CD4-positive, CD25-positive, alpha-beta regulatory T cell (primary cell): Measurements from ENCODE around the gene PDE6C. TPM values are rescaled to one million over a fixed set of nuclear protein-coding genes. Genes with fewer than 3 reads are reported as not detected.
A peak's percentile ranks its signal among the peaks of the same experiment; 100 is the strongest.

Experiments
- ATAC-seq, 2 donors: fragments of 150-1000 bp; cut with Tn5 transposase; one replicate each; pipeline ENCODE4 v1.10.0; 2021; ENCODE audit warnings: low read depth in 2 of 2, moderate number of reproducible peaks in 2 of 2, moderate library complexity in 1 of 2
- DNase-seq, 3 donors: peaks; one replicate each; pipeline versions ENCODE4 v3.0.0 to v3.0.0-alpha.2; 2012 to 2022; ENCODE audit warnings: mixed read lengths in 1 of 3
- H3K27ac ChIP-seq: one replicate; pipeline ENCODE4 v1.7.0; 2013; ENCODE audit warnings: mild to moderate bottlenecking, low read length; ENCODE audit not compliant: insufficient read depth, poor library complexity, severe bottlenecking
- H3K27me3 ChIP-seq: one replicate; pipeline ENCODE4 v1.7.0; 2013; ENCODE audit warnings: low read length; ENCODE audit not compliant: control insufficient read depth, insufficient read depth
- H3K36me3 ChIP-seq: one replicate; pipeline ENCODE4 v1.7.0; 2013; ENCODE audit warnings: mild to moderate bottlenecking, low read length, moderate library complexity; ENCODE audit not compliant: control insufficient read depth, insufficient read depth
- H3K4me1 ChIP-seq: 2 replicates; pipeline ENCODE4 v1.7.0; 2013; ENCODE audit warnings: mild to moderate bottlenecking, low read length; ENCODE audit not compliant: insufficient read depth, control insufficient read depth, poor library complexity, severe bottlenecking
- H3K4me3 ChIP-seq: one replicate; pipeline ENCODE4 v1.7.0; 2013; ENCODE audit warnings: low read depth, mild to moderate bottlenecking, low read length, moderate library complexity
- H3K9me3 ChIP-seq, 2 experiments: 1 replicate in 1 of 2; 2 replicates in 1 of 2; pipeline ENCODE4 v1.7.0; 2013; ENCODE audit warnings: low read length in 2 of 2, mild to moderate bottlenecking in 1 of 2, moderate library complexity in 1 of 2; ENCODE audit not compliant: control insufficient read depth in 2 of 2
- H3K27ac Mint-ChIP-seq, 3 donors: one replicate each; pipeline ENCODE4 v1.8.0; 2020 to 2022; ENCODE audit warnings: mild to moderate bottlenecking in 3 of 3, mixed read lengths in 3 of 3, moderate library complexity in 2 of 3
- H3K27me3 Mint-ChIP-seq: one replicate; pipeline ENCODE4 v1.8.0; 2022; ENCODE audit warnings: mild to moderate bottlenecking, mixed read lengths
- H3K36me3 Mint-ChIP-seq: one replicate; pipeline ENCODE4 v1.8.0; 2020; ENCODE audit warnings: mixed read lengths
- H3K4me1 Mint-ChIP-seq, 4 donors: one replicate each; pipeline ENCODE4 v1.8.0; 2020 to 2022; ENCODE audit warnings: mixed read lengths in 4 of 4, mild to moderate bottlenecking in 1 of 4
- H3K4me3 Mint-ChIP-seq, 4 donors: one replicate each; pipeline ENCODE4 v1.8.0; 2020 to 2022; ENCODE audit warnings: mild to moderate bottlenecking in 4 of 4, mixed read lengths in 4 of 4, moderate library complexity in 3 of 4
- H3K9me3 Mint-ChIP-seq, 7 donors: one replicate each; pipeline ENCODE4 v1.8.0; 2020 to 2022; ENCODE audit warnings: mixed read lengths in 7 of 7, mild to moderate bottlenecking in 3 of 7, moderate library complexity in 2 of 7
- polyA plus RNA-seq, 4 donors: library from polyadenylated mRNA; unstranded; fragments of 300-500 nt; fragmentation: Illumina TruSeq; gene quantifications; one replicate each; pipeline ENCODE4 v1.2.3, GENCODE V29; 2021
- total RNA-seq: library from RNA; stranded (reverse); gene quantifications from one replicate; pipeline ENCODE4 v1.2.3, GENCODE V29; 2022

Gene PDE6C
- total and polyA plus RNA-seq, 5 donors from 2014 or later: not detected

DNA sequence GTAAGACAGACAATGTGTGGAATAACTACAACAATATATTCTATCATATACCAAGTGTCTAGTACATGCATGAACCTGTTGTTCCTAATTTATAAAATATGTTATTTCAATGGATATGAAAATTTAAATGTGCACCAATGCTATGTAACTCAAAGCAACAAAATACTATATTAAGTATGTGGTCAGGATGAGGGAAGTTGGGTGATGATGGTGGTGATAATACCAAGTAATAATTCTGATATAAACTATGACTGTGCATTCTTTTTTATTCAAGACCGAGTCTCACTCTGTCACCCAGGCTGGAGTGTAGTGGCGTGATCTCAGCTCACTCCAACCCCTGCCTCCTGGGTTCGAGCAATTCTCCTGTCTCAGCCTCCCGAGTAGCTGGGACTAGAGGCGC is 92.1 kb downstream of the PDE6C start:
- peak overlapping the region in 1 of 4 donors; percentile 49 for H3K4me3 Mint-ChIP-seq
- Histone ChIP-seq H3K9me3 (no peaks in the 10 kb centered on the region), H3K27ac (no peak overlapping the region), H3K27me3 (peaks cover 3% of the 10 kb centered on the region), H3K36me3 (peaks cover 1% of the 10 kb centered on the region), H3K4me1 (peaks cover 38% of the 10 kb centered on the region), H3K4me3 (no peak overlapping the region)
- peaks cover 0 to 2% (median 0%) of the 10 kb centered on the region in 7 donors for H3K9me3 Mint-ChIP-seq
- DNase-seq (no peak), ATAC-seq (no peak)
- no peaks in the 10 kb centered on the region for H3K27me3 Mint-ChIP-seq
- H3K36me3 Mint-ChIP-seq: peaks cover 3% of the 10 kb centered on the region
- no peak overlapping the region for H3K27ac Mint-ChIP-seq
- peaks cover 4 to 17% (median 9%) of the 10 kb centered on the region in 4 donors for H3K4me1 Mint-ChIP-seq

GRCh38 chr10:93707623-93708022 is 95.3 kb downstream of the PDE6C start:
- peaks cover 0 to 2% (median 0%) of the 10 kb centered on the region in 7 donors for H3K9me3 Mint-ChIP-seq
- peak in 1 of 3 donors; percentile 6 for DNase-seq
- Histone ChIP-seq H3K9me3 (no peaks in the 10 kb centered on the region), H3K4me1 (peaks cover 12% of the 10 kb centered on the region), H3K27me3 (peaks cover 3% of the 10 kb centered on the region), H3K27ac (no peak overlapping the region), H3K36me3 (no peaks in the 10 kb centered on the region), H3K4me3 (no peak overlapping the region)
- ATAC-seq: no peak
- peaks cover under 1% of the 10 kb centered on the region for H3K27me3 Mint-ChIP-seq
- peaks cover 0 to 9% (median 3%) of the 10 kb centered on the region in 4 donors for H3K4me1 Mint-ChIP-seq
- H3K4me3 Mint-ChIP-seq: no peak overlapping the region
- no peak overlapping the region for H3K27ac Mint-ChIP-seq
- H3K36me3 Mint-ChIP-seq: no peaks in the 10 kb centered on the region

GRCh38 chr10:93710333-93710909 is 98.1 kb downstream of the PDE6C start:
- Histone ChIP-seq H3K9me3 (no peaks in the 10 kb centered on the region), H3K4me1 (no peaks in the 10 kb centered on the region), H3K4me3 (no peak overlapping the region), H3K27ac (no peak overlapping the region), H3K27me3 (peaks cover 3% of the 10 kb centered on the region), H3K36me3 (no peaks in the 10 kb centered on the region)
- Mint-ChIP-seq H3K9me3 (peaks cover 0 to 4% (median 0%) of the 10 kb centered on the region in 7 donors), H3K27me3 (peaks cover 11% of the 10 kb centered on the region), H3K27ac (no peak overlapping the region), H3K4me1 (peaks cover 0 to 3% (median 0%) of the 10 kb centered on the region in 4 donors), H3K4me3 (no peak overlapping the region), H3K36me3 (no peaks in the 10 kb centered on the region)
- ATAC-seq (no peak), DNase-seq (no peak)

- H3K4me3 ChIP-seq: no peak overlapping the region
- ATAC-seq: no peak
- H3K27me3 ChIP-seq: peaks cover 3% of the 10 kb centered on the region
- H3K36me3 Mint-ChIP-seq: no peaks in the 10 kb centered on the region
- H3K4me3 Mint-ChIP-seq: no peak overlapping the region
- peaks cover 13% of the 10 kb centered on the region for H3K27me3 Mint-ChIP-seq
- no peak overlapping the region for H3K27ac ChIP-seq
- no peaks in the 10 kb centered on the region for H3K9me3 ChIP-seq
- H3K4me1 Mint-ChIP-seq: peaks cover 0 to 3% (median 0%) of the 10 kb centered on the region in 4 donors
- no peaks in the 10 kb centered on the region for H3K36me3 ChIP-seq
- no peaks in the 10 kb centered on the region for H3K4me1 ChIP-seq
- DNase-seq: no peak
- H3K9me3 Mint-ChIP-seq: peaks cover 0 to 4% (median 0%) of the 10 kb centered on the region in 7 donors
- no peak overlapping the region for H3K27ac Mint-ChIP-seq
Observed at GRCh38 chr10:93711891-93712290, 99.6 kb downstream of the PDE6C start.

DNA sequence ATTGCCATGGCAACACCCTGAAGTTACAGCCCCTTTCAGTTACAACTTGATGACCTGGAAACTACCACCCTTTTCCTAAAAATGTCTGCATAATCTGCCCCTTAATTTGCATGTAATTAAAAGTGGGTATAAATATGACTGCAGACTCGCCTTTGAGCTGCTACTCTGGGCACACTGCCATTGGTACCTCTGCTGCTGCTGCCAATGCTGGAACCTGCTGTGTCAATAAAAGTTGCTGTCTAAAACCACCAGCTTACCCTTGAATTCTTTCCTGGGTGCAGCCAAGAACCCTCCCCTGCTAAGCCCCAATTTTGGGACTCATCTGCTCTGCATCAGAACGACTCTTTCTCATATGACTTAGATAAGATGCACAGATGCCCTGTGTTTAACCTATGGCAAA is 100.3 kb downstream of the PDE6C start:
- H3K9me3 Mint-ChIP-seq: peaks cover 0 to 4% (median 0%) of the 10 kb centered on the region in 7 donors
- H3K4me3 Mint-ChIP-seq: no peak overlapping the region
- ATAC-seq: no peak
- Histone ChIP-seq H3K36me3 (no peaks in the 10 kb centered on the region), H3K27ac (no peak overlapping the region), H3K27me3 (peaks cover 3% of the 10 kb centered on the region), H3K4me1 (no peaks in the 10 kb centered on the region), H3K4me3 (no peak overlapping the region), H3K9me3 (no peaks in the 10 kb centered on the region)
- peaks cover 13% of the 10 kb centered on the region for H3K27me3 Mint-ChIP-seq
- no peak for DNase-seq
- H3K27ac Mint-ChIP-seq: no peak overlapping the region
- H3K4me1 Mint-ChIP-seq: peaks cover 0 to under 1% (median 0%) of the 10 kb centered on the region in 4 donors
- H3K36me3 Mint-ChIP-seq: no peaks in the 10 kb centered on the region

DNA sequence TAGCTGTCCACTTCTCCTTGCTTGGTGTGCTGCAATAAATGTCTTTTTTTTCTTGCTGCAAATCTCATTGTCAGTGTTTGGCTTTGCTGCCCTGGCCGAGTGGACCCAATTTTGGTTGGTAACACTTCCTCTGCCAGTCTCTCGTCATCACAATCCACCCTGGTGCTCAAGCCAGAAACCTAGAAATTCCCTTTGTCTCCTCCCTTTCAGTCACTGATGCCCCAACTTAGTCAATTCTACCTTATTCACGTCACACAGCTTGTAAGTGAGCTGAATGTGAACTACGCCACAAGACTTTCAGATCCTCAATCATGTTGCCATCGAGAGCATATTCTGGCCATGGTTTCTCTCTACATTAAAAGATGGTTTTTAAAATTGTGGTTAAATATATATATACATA is 103.0 kb downstream of the PDE6C start:
- Histone ChIP-seq H3K4me3 (no peak overlapping the region), H3K9me3 (no peaks in the 10 kb centered on the region), H3K27me3 (peaks cover 4% of the 10 kb centered on the region), H3K27ac (no peak overlapping the region), H3K4me1 (no peaks in the 10 kb centered on the region), H3K36me3 (no peaks in the 10 kb centered on the region)
- peak in 1 of 2 donors; percentile 24 for ATAC-seq
- H3K4me3 Mint-ChIP-seq: no peak overlapping the region
- H3K4me1 Mint-ChIP-seq: no peaks in the 10 kb centered on the region
- H3K9me3 Mint-ChIP-seq: peaks cover 0 to 4% (median 0%) of the 10 kb centered on the region in 7 donors
- H3K27me3 Mint-ChIP-seq: peaks cover 28% of the 10 kb centered on the region
- no peak overlapping the region for H3K27ac Mint-ChIP-seq
- no peaks in the 10 kb centered on the region for H3K36me3 Mint-ChIP-seq
- DNase-seq: no peak

Other genes with a start within 250 kb of the PDE6C start
- gene MYOF, start 130.2 kb upstream of the PDE6C start, total RNA-seq: 1.0 TPM
- gene MYOF, start 130.2 kb upstream of the PDE6C start, polyA plus RNA-seq: under 1 TPM; 0.23 to 0.56 (median 0.39) TPM
- gene CEP55, start 115.9 kb upstream of the PDE6C start, total RNA-seq: 4.6 TPM
- gene CEP55, start 115.9 kb upstream of the PDE6C start, polyA plus RNA-seq: 1 to 10 TPM; 3.1 to 5.0 (median 4.5) TPM
- gene FFAR4, start 45.9 kb upstream of the PDE6C start, total RNA-seq: not detected
- not detected for gene FFAR4, start 45.9 kb upstream of the PDE6C start, polyA plus RNA-seq
- not detected for gene RBP4, start 11.3 kb upstream of the PDE6C start, total RNA-seq
- not detected for gene RBP4, start 11.3 kb upstream of the PDE6C start, polyA plus RNA-seq
- 16.5 TPM for gene FRA10AC1, start 90.1 kb downstream of the PDE6C start, total RNA-seq
- gene FRA10AC1, start 90.1 kb downstream of the PDE6C start, polyA plus RNA-seq: 1 to 10 TPM; 5.1 to 7.5 (median 5.7) TPM
- not detected for gene LGI1, start 145.4 kb downstream of the PDE6C start, total RNA-seq
- not detected for gene LGI1, start 145.4 kb downstream of the PDE6C start, polyA plus RNA-seq